IMR-90 (cell line): ENCODE measurements around the gene PRKCB.

ENCODE experiments used
- BHLHE40 ChIP-seq: fragments of 150-350 bp; IDR thresholded peaks from 2 replicates; pipeline ENCODE4 v1.6.1; 2016; ENCODE audit warnings: mild to moderate bottlenecking, low read depth, low read length
- CTCF ChIP-seq: conservative IDR thresholded peaks from 2 replicates; pipeline ENCODE4 v1.5.1; 2012; ENCODE audit warnings: mild to moderate bottlenecking, low read depth, low read length, improper control_type of control experiment
- MXI1 ChIP-seq: IDR thresholded peaks from 2 replicates; pipeline ENCODE4 v1.6.1; 2012; ENCODE audit warnings: low read depth, mild to moderate bottlenecking, low read length, moderate library complexity, borderline replicate concordance
- POLR2A ChIP-seq: IDR thresholded peaks from 2 replicates; pipeline ENCODE4 v1.6.1; 2012; ENCODE audit warnings: mild to moderate bottlenecking, low read depth, low read length
- RAD21 ChIP-seq: IDR thresholded peaks from 2 replicates; pipeline ENCODE4 v1.6.1; 2012; ENCODE audit warnings: low read length, improper control_type of control experiment

- TF ChIP-seq POLR2A = no peak
- TF ChIP-seq CTCF = no peak
- no peak for TF ChIP-seq BHLHE40
- no peak for TF ChIP-seq MXI1
- no peak for TF ChIP-seq RAD21
These were observed 297.0 kb downstream of the PRKCB start for GRCh38 chr16:24132797-24133155.
